Stimulated activated CD8-positive, alpha-beta memory T cell treated with anti-CD3 and anti-CD28 coated beads, Interleukin-4, amount 100 ng/mL, for 48 hours (primary cell): ENCODE data around the gene RIMS4.
"Not testable (repeated sequence)": the region's sequence is repeated elsewhere in the genome, so short reads cannot be mapped to it uniquely, and the experiment has no call there.

Experiments used
- DNase-seq: peaks from one replicate; pipeline ENCODE4 v3.0.0-alpha.2; 2020

Gene RIMS4

GRCh38 chr20:44829688-44830087, 19.3 kb upstream of the RIMS4 start:
- no peak for DNase-seq

- no peak for DNase-seq
These were observed 18.3 kb upstream of the RIMS4 start for GRCh38 chr20:44828640-44829039.

GRCh38 chr20:44827401-44827800, 17.1 kb upstream of the RIMS4 start:
- no peak for DNase-seq

GRCh38 chr20:44821576-44821975, 11.2 kb upstream of the RIMS4 start:
- DNase-seq, result not testable (repeated sequence)

- no peak for DNase-seq
These were observed 9.6 kb upstream of the RIMS4 start for GRCh38 chr20:44819936-44820335.

- DNase-seq, result no peak
These were observed 7.0 kb upstream of the RIMS4 start for GRCh38 chr20:44817143-44817910.

GRCh38 chr20:44814937-44815336, 4.6 kb upstream of the RIMS4 start:
- no peak for DNase-seq

- no peak for DNase-seq
These were observed 872 bp upstream of the RIMS4 start for GRCh38 chr20:44811150-44811685.

- no peak for DNase-seq
These were observed 320 bp downstream of the RIMS4 start for GRCh38 chr20:44810061-44810390.

GRCh38 chr20:44809380-44810060, 826 bp downstream of the RIMS4 start:
- DNase-seq, result no peak

GRCh38 chr20:44807684-44808056, 2.7 kb downstream of the RIMS4 start:
- no peak for DNase-seq

GRCh38 chr20:44807051-44807683, 3.2 kb downstream of the RIMS4 start:
- DNase-seq, result no peak

GRCh38 chr20:44805979-44806620, 4.2 kb downstream of the RIMS4 start:
- DNase-seq, result no peak

GRCh38 chr20:44805335-44805978, 4.9 kb downstream of the RIMS4 start:
- DNase-seq, result no peak

GRCh38 chr20:44803383-44803941, 6.9 kb downstream of the RIMS4 start:
- DNase-seq, result no peak

GRCh38 chr20:44802702-44803101, 7.6 kb downstream of the RIMS4 start:
- DNase-seq, result no peak

GRCh38 chr20:44800391-44801046, 9.8 kb downstream of the RIMS4 start:
- DNase-seq, result peak; percentile 49

- no peak for DNase-seq
These were observed 10.7 kb downstream of the RIMS4 start for GRCh38 chr20:44799691-44800090.

GRCh38 chr20:44796758-44797457, 13.4 kb downstream of the RIMS4 start:
- no peak for DNase-seq

GRCh38 chr20:44796311-44796710, 14.0 kb downstream of the RIMS4 start:
- DNase-seq, result no peak

GRCh38 chr20:44795836-44796235, 14.5 kb downstream of the RIMS4 start:
- DNase-seq, result no peak
